MM.1S (cell line): ENCODE measurements around the gene PFDN1.

Experiments
- DNase-seq: peaks from one replicate; pipeline ENCODE4 v3.0.0-alpha.2; 2015
- H2AFZ ChIP-seq: fragments of 300-600 bp; sonication (generic); 2 replicates; pipeline ENCODE4 v1.6.0; 2016; ENCODE audit warnings: antibody characterized with exemption, low read length
- H3F3A ChIP-seq: fragments of 300-600 bp; sonication (generic); 2 replicates; pipeline ENCODE4 v1.6.1; 2016; ENCODE audit warnings: mild to moderate bottlenecking, antibody characterized with exemption, low read length, moderate library complexity, mixed read lengths; ENCODE audit not compliant: insufficient read depth
- H3K27ac ChIP-seq: fragments of 300-600 bp; sonication (generic); 2 replicates; pipeline ENCODE4 v1.5.1; 2016; ENCODE audit warnings: mild to moderate bottlenecking, low read length
- H3K27me3 ChIP-seq: fragments of 300-600 bp; sonication (generic); replicated peaks from 2 replicates; pipeline ENCODE4 v1.6.0; 2016; ENCODE audit warnings: low read length; ENCODE audit not compliant: insufficient read depth
- H3K36me3 ChIP-seq: fragments of 300-600 bp; sonication (generic); replicated peaks from 2 replicates; pipeline ENCODE4 v1.6.1; 2016; ENCODE audit warnings: mild to moderate bottlenecking, low read length, mixed read lengths; ENCODE audit not compliant: insufficient read depth
- H3K4me1 ChIP-seq: fragments of 300-600 bp; sonication (generic); 2 replicates; pipeline ENCODE4 v1.6.1; 2016; ENCODE audit warnings: low read length, mixed read lengths
- H3K4me2 ChIP-seq: fragments of 300-600 bp; sonication (generic); 2 replicates; pipeline ENCODE4 v1.6.0; 2016; ENCODE audit warnings: low read depth, low read length
- H3K4me3 ChIP-seq: fragments of 300-600 bp; sonication (generic); 2 replicates; pipeline ENCODE4 v1.5.1; 2016; ENCODE audit warnings: low read length, mixed read lengths
- H3K79me2 ChIP-seq: fragments of 300-600 bp; sonication (generic); 2 replicates; pipeline ENCODE4 v1.6.1; 2016; ENCODE audit warnings: mixed run types, low read length, mixed read lengths
- H3K9ac ChIP-seq: fragments of 300-600 bp; sonication (generic); 2 replicates; pipeline ENCODE4 v1.6.1; 2016; ENCODE audit warnings: low read length, mixed read lengths
- H3K9me2 ChIP-seq: fragments of 300-600 bp; sonication (generic); replicated peaks from 2 replicates; pipeline ENCODE4 v1.6.1; 2016; ENCODE audit warnings: mild to moderate bottlenecking, low read length, mixed read lengths; ENCODE audit not compliant: insufficient read depth
- H3K9me3 ChIP-seq: fragments of 300-600 bp; sonication (generic); replicated peaks from 2 replicates; pipeline ENCODE4 v1.6.1; 2016; ENCODE audit warnings: mild to moderate bottlenecking, low read length, mixed read lengths; ENCODE audit not compliant: insufficient read depth
- H4K20me1 ChIP-seq: fragments of 300-600 bp; sonication (generic); 2 replicates; pipeline ENCODE4 v1.6.1; 2016; ENCODE audit warnings: mild to moderate bottlenecking, low read length, moderate library complexity, mixed read lengths; ENCODE audit not compliant: insufficient read depth
- CTCF ChIP-seq: fragments of 300-600 bp; sonication (generic); IDR thresholded peaks from 2 replicates; pipeline ENCODE4 v1.5.1; 2016; ENCODE audit warnings: antibody characterized with exemption, low read length, mixed read lengths
- EZH2 ChIP-seq: fragments of 300-600 bp; sonication (generic); optimal IDR thresholded peaks from 2 replicates; pipeline ENCODE3; 2017; ENCODE audit warnings: low read depth, mild to moderate bottlenecking, antibody characterized with exemption, low read length, mixed read lengths
- EZH2phosphoT487 ChIP-seq: fragments of 300-600 bp; sonication (generic); IDR thresholded peaks from 2 replicates; pipeline ENCODE4 v1.6.1; 2018; ENCODE audit warnings: antibody characterized with exemption, low read length

Gene PFDN1

GRCh38 chr5:140243706-140244250, 59.1 kb downstream of the PFDN1 start:
- H3K79me2 ChIP-seq: peaks cover 12% of the 10 kb centered on the region
- H4K20me1 ChIP-seq: no peaks in the 10 kb centered on the region
- no peak overlapping the region for H3K4me3 ChIP-seq
- no peak overlapping the region for H2AFZ ChIP-seq
- no peak overlapping the region for H3K9ac ChIP-seq
- H3K9me2 ChIP-seq: no peaks in the 10 kb centered on the region
- H3K27me3 ChIP-seq: no peaks in the 10 kb centered on the region
- no peak for DNase-seq
- no peak overlapping the region for H3K4me2 ChIP-seq
- 0 out of 2 replicates have a peak, but pooled peaks cover 3% of the 10 kb centered on the region for H3K4me1 ChIP-seq
- no peaks in the 10 kb centered on the region for H3K9me3 ChIP-seq
- no peak for TF ChIP-seq CTCF
- no peak for TF ChIP-seq EZH2
- no peak for TF ChIP-seq EZH2phosphoT487
- peaks cover under 1% of the 10 kb centered on the region; the same call in 1 of the 2 replicates for H3F3A ChIP-seq
- no peaks in the 10 kb centered on the region for H3K36me3 ChIP-seq
- H3K27ac ChIP-seq: no peak overlapping the region

- H3K9me2 ChIP-seq: no peaks in the 10 kb centered on the region
- H3K9me3 ChIP-seq: no peaks in the 10 kb centered on the region
- no peak overlapping the region for H2AFZ ChIP-seq
- no peak overlapping the region for H3K4me3 ChIP-seq
- no peak overlapping the region for H3K4me2 ChIP-seq
- no peaks in the 10 kb centered on the region for H3F3A ChIP-seq
- no peaks in the 10 kb centered on the region for H3K36me3 ChIP-seq
- H3K4me1 ChIP-seq: 0 out of 2 replicates have a peak, but pooled peaks cover 3% of the 10 kb centered on the region
- H3K27ac ChIP-seq: no peak overlapping the region
- H3K27me3 ChIP-seq: no peaks in the 10 kb centered on the region
- no peak overlapping the region for H3K9ac ChIP-seq
- TF ChIP-seq CTCF (no peak), EZH2 (no peak), EZH2phosphoT487 (no peak)
- no peak for DNase-seq
- 0 out of 2 replicates have a peak, but pooled peaks cover 6% of the 10 kb centered on the region for H3K79me2 ChIP-seq
- no peaks in the 10 kb centered on the region for H4K20me1 ChIP-seq
These were observed 59.9 kb downstream of the PFDN1 start for GRCh38 chr5:140242890-140243585.

- Histone ChIP-seq H3K9me3 (no peaks in the 10 kb centered on the region), H3K27ac (no peak overlapping the region), H3K79me2 (no peaks in the 10 kb centered on the region), H3K4me3 (no peak overlapping the region), H3K27me3 (no peaks in the 10 kb centered on the region), H3K9ac (no peak overlapping the region), H3K9me2 (no peaks in the 10 kb centered on the region), H3K4me2 (no peak overlapping the region), H3F3A (no peaks in the 10 kb centered on the region), H3K36me3 (no peaks in the 10 kb centered on the region), H2AFZ (no peak overlapping the region), H4K20me1 (no peaks in the 10 kb centered on the region), H3K4me1 (0 out of 2 replicates have a peak, but pooled peaks cover 3% of the 10 kb centered on the region)
- TF ChIP-seq EZH2 (no peak), EZH2phosphoT487 (no peak), CTCF (no peak)
- DNase-seq: no peak
These were observed 60.8 kb downstream of the PFDN1 start for GRCh38 chr5:140242099-140242498.
